ENCODE measurements around the gene CYS1.

The CYS1 gene

DNA sequence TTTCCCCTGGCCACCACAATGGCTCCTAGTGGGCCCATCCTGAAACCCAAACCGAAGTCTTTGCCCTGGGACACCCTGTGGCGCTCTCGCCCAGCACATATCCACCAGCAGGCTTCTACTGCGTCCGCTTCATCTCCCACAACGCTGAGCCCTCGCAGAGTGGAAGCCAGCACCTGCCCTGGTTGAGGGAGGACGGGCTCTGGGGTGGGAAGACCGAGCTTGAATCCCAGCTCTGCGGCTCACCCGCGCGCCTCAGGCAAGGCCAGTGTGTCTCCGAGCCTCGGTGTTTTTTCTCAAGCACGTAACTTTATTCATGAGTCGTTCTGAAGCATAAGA is 21.2 kb downstream of the CYS1 start:
- in situ Hi-C loops (cut with MboI; ENCODE audit: low pct_unique_long_range_greater_than_20kb, low sequenced_read_pairs, unreplicated experiment) = loop anchor here (10.0 kb wide), 1 partner anchor 244 kb away; no protein-coding TSS in a partner anchor
- DNase-seq (ENCODE audit: low spot score) = no peak

GRCh38 chr2:10058251-10059015 is 21.8 kb downstream of the CYS1 start:
- no peak for TF ChIP-seq CTCF (IDR thresholded peaks at IDR 0.05; ENCODE audit: extremely low read depth, insufficient read depth, missing control alignments)
- DNase-seq (ENCODE audit: low spot score) = no peak
- in situ Hi-C loops (cut with MboI; ENCODE audit: low pct_unique_long_range_greater_than_20kb, low sequenced_read_pairs, unreplicated experiment) = loop anchor here (10.0 kb wide), 1 partner anchor 244 kb away; no protein-coding TSS in a partner anchor

More for the DNA sequence above, 21.2 kb downstream of the CYS1 start:
- TF ChIP-seq CTCF (IDR thresholded peaks at IDR 0.05; ENCODE audit: extremely low read depth, insufficient read depth, missing control alignments) = no peak

DNA sequence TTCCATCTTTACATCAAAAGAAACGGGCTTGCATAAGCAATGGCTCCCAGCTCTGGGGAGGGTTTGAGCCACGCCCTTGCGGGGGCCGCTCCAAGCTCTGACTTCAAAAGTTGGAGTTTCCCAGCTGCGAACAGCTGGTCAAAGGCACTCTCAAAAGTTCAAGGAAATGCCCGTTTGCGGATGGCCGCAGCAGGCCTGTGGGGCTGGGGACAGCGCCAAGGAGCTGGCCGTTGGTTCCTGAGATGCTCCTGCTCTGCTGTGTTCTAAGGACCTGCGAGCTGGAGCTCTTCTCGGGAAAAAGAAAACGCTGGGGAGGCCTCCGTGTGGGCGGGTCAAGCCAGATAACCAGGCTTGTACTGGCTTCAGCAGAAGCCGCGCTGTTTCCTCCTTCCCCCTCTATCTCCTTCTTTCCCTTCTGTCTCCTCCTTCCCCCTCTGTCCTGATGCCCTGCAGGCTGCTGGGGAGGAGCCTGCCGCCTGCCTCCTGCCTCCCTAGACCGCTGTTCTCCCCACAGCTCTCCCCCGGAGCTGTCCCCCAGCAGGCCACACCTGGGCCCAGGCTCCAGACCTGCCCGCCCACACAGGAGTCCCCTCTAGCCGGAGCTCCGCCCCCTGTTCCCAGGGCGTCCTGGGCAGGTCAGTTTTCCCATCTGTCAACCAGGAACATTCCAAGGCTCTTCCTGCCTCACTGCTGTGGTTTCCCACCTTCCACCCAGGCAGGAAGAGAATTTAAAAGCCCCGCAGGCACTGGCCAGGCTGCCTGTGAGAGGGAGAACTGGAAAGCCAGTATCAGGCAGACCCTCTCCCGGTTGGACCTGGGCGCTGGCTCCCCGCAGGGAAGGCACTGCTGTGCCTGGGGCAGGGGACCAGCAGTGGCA is 22.7 kb downstream of the CYS1 start:
- in situ Hi-C loops (cut with MboI; ENCODE audit: low pct_unique_long_range_greater_than_20kb, low sequenced_read_pairs, unreplicated experiment) = loop anchor here (10.0 kb wide), 1 partner anchor 243 kb away; no protein-coding TSS in a partner anchor
- no peak for TF ChIP-seq CTCF (IDR thresholded peaks at IDR 0.05; ENCODE audit: extremely low read depth, insufficient read depth, missing control alignments)
- no peak for DNase-seq (ENCODE audit: low spot score)

DNA sequence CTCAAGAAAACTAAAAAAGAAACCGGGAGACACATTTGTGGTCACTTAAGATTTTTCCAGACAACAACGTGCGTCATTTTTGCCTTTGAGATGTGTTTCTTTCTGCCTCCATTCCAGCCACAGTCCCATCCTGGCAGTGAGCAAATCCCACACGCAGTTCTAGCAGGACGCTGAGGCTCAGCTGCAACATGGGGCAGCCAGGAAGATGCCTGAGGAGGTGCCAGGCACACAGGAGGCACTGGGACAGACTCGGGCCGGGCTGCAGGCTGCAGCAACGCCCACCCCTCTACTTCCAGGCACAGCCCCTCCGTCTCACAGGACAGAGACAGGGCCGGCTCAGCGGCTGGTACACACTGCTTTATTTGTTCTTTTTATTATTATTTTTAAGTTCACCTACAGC is 23.8 kb downstream of the CYS1 start:
- DNase-seq (ENCODE audit: low spot score) = no peak
- in situ Hi-C loops (cut with MboI; ENCODE audit: low pct_unique_long_range_greater_than_20kb, low sequenced_read_pairs, unreplicated experiment) = loop anchor here (10.0 kb wide), 1 partner anchor 242 kb away; no protein-coding TSS in a partner anchor
- TF ChIP-seq CTCF (IDR thresholded peaks at IDR 0.05; ENCODE audit: extremely low read depth, insufficient read depth, missing control alignments) = no peak

DNA sequence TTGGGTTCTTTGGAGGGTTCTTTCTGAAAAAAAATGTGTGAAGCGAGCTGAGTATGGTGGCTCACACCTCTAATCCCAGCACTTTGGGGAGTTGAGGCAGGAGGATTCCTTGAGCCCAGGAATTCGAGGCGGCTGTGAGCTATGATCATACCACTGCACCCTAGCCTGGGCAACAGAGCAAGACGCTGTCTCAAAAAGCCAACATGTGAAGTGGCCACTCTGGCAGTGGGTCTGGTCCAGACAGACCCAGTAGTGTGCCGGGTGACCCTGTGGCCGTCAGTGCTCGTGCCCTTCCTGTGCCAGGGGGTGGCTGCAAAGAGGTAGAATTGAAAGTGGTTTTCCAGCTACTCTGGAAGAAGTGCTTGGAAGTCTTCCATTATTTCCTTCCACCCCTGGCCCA is 25.2 kb downstream of the CYS1 start:
- in situ Hi-C loops (cut with MboI; ENCODE audit: low pct_unique_long_range_greater_than_20kb, low sequenced_read_pairs, unreplicated experiment) = loop anchor here (10.0 kb wide), 1 partner anchor 240 kb away; no protein-coding TSS in a partner anchor
- no peak for TF ChIP-seq CTCF (IDR thresholded peaks at IDR 0.05; ENCODE audit: extremely low read depth, insufficient read depth, missing control alignments)
- DNase-seq (ENCODE audit: low spot score) = no peak

DNA sequence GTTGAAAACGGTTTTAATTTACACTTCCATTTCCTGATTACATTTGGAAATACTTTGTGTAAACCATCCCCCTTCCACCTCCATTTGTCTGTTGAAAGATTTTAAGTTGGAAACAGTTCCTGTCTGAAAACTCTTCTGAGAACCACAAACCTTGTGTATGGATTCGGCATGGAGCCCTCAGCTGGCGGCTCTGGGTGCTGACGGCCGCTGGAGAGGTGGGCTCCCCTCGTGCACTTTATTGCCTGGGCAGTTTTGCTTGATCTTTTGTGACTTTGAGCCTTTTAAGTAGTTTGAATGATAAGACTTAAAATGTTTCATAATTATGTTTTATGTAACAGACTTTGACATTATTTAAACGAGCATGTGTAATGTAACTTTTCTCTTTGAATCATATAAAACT is 25.8 kb downstream of the CYS1 start:
- in situ Hi-C loops (cut with MboI; ENCODE audit: low pct_unique_long_range_greater_than_20kb, low sequenced_read_pairs, unreplicated experiment) = loop anchor here (10.0 kb wide), 1 partner anchor 240 kb away; no protein-coding TSS in a partner anchor
- DNase-seq (ENCODE audit: low spot score) = no peak
- no peak for TF ChIP-seq CTCF (IDR thresholded peaks at IDR 0.05; ENCODE audit: extremely low read depth, insufficient read depth, missing control alignments)

Measured in GM13977 (cell line).